ENCODE results near the gene TANGO2. TPM values are rescaled to one million over a fixed set of nuclear protein-coding genes. Genes with fewer than 3 reads are reported as not detected.

TANGO2 gene
- total and polyA plus RNA-seq, 2 of the 8 experiments (the other 6 are each of a cell fraction or from before 2014, with no cell fraction given) = 10.1 to 18.4 TPM

DNA sequence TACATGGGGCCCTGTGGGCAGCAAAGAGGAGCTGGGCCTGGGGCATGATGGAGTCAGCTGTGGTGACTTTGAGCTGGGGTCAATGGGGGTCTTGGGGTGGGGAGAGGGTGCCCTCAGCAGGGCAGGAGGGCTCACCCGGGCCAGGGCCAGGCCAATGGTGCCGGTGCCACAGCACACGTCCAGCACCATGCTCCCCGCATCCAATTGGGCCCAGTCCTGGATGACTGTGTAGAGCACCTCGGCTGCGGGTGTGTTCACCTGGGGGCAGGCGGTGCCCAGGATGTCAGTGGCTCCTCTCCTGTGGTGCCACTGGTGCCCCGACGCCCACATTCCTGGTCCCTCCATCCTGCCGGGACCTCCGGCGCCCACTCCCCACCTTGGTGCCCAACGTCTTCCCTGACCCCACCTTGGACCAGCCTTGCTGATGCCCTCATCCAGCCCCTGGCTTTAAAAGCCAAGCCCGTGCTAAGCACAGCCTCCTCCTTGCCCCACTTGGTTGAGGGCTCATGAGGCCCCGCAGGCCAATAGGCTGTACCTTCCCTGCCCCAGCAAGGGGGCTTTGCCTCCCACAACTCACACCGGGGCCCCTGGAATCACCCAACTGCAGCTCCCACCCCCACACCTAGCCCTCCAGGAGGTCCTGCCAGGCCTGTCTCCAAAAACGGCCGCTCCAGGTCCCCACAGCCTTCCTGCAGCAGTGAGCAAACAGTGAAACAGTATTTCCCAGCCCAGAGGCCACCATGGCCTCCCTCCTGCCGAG, 92.8 kb downstream of the TANGO2 start:
- Histone ChIP-seq H2BK120ac (replicated peaks; ENCODE audit: low read depth, low read length) (no peak overlapping the region), H3K9me3 (ENCODE audit: insufficient read depth in 2 of 2, low read depth in 1 of 2, low read length in 1 of 2) (no peaks in the 10 kb centered on the region), H3K4me3 (ENCODE audit: extremely low read depth in 1 of 4, insufficient read depth in 2 of 4, low read depth in 3 of 4, low read length in 4 of 4) (no peak overlapping the region), H2BK5ac (ENCODE audit: low read depth, low read length) (no peak overlapping the region), H3K4ac (replicated peaks; ENCODE audit: insufficient read length, low read depth, low read length) (no peak overlapping the region), H4K8ac (ENCODE audit: extremely low read depth, insufficient read depth, low read length) (peak overlapping the region; percentile 45), H4K5ac (ENCODE audit: insufficient read length, low read depth, low read length) (no peak overlapping the region), H3K79me2 (ENCODE audit: control insufficient read depth in 1 of 2, insufficient read depth in 2 of 2, low read length in 2 of 2) (peaks cover 7 to 28% of the 10 kb centered on the region in 2 experiments), H2AK5ac (ENCODE audit: low read depth, low read length) (no peak overlapping the region), H3K56ac (replicated peaks; ENCODE audit: insufficient read length, low read depth, low read length) (no peak overlapping the region), H3K36me3 (ENCODE audit: control insufficient read depth in 2 of 4, insufficient read depth in 4 of 4, low read length in 3 of 4) (peaks cover 19 to 41% (median 34%) of the 10 kb centered on the region in 4 experiments), H2BK20ac (ENCODE audit: low read length) (no peak overlapping the region), H3K14ac (ENCODE audit: insufficient read length) (no peak overlapping the region), H2BK12ac (ENCODE audit: low read depth, low read length) (no peak overlapping the region), H3K27me3 (replicated peaks in 1 of 4; ENCODE audit: control insufficient read depth in 3 of 4, extremely low read depth in 1 of 4, insufficient read depth in 3 of 4, low read length in 3 of 4) (no peaks in the 10 kb centered on the region), H4K91ac (replicated peaks; ENCODE audit: insufficient read length, low read length) (no peak overlapping the region), H3K79me1 (ENCODE audit: low read depth, low read length) (peaks cover 4% of the 10 kb centered on the region; the same call in 1 of the 2 replicates), H3K4me2 (ENCODE audit: insufficient read depth in 1 of 2, low read depth in 2 of 2, low read length in 2 of 2) (no peak overlapping the region), H3K23ac (ENCODE audit: insufficient read length) (no peak overlapping the region), H3K27ac (ENCODE audit: low read depth, low read length) (no peak overlapping the region), H3K18ac (ENCODE audit: extremely low read depth, low read length) (no peak overlapping the region), H3K23me2 (ENCODE audit: low read depth, low read length) (no peaks in the 10 kb centered on the region; the same call in 1 of the 2 replicates), H2BK15ac (ENCODE audit: low read length) (no peak overlapping the region), H3K9ac (replicated peaks in 1 of 4; ENCODE audit: extremely low read depth in 1 of 4, low read depth in 3 of 4, low read length in 3 of 4) (no peak overlapping the region), H3K4me1 (replicated peaks in 1 of 4; ENCODE audit: control insufficient read depth in 3 of 4, insufficient read depth in 4 of 4, low read length in 3 of 4) (peaks cover 0 to 3% (median 2%) of the 10 kb centered on the region in 4 experiments; a peak in 5 of 7 replicates), H4K20me1 (replicated peaks in 1 of 2; ENCODE audit: control insufficient read depth in 1 of 2, insufficient read depth in 2 of 2, low read length in 2 of 2) (peaks cover 9 to 21% of the 10 kb centered on the region in 2 experiments), H2AFZ (ENCODE audit: low read length) (no peak overlapping the region)
- TF ChIP-seq BCL11A (IDR thresholded peaks at IDR 0.05; ENCODE audit: low read depth in 2 of 2, low read length in 2 of 2) = no peak
- TF ChIP-seq NANOG (IDR thresholded peaks at IDR 0.05; ENCODE audit: insufficient read depth, low read depth, low read length, poor library complexity, severe bottlenecking) = no peak
- no peak for TF ChIP-seq SIN3A (conservative IDR thresholded peaks at IDR 0.05 in 1 of 2, IDR thresholded peaks at IDR 0.05 in 1 of 2; ENCODE audit: low read depth in 1 of 2, low read length in 2 of 2)
- TF ChIP-seq CTCF (IDR thresholded peaks at IDR 0.05; ENCODE audit: control extremely low read depth in 1 of 3, insufficient read depth in 1 of 3, low read depth in 1 of 3, low read length in 3 of 3) = no peak
- no peak for TF ChIP-seq RFX5 (IDR thresholded peaks at IDR 0.05; ENCODE audit: borderline replicate concordance, low read depth, low read length)
- TF ChIP-seq POLR2AphosphoS5 (IDR thresholded peaks at IDR 0.05; ENCODE audit: low read depth, low read length) = peak; percentile 69; the same call in 1 of the 2 replicates
- peak in 1 of 2 experiments; percentile 35; a peak in 1 of 3 replicates for TF ChIP-seq POLR2A (IDR thresholded peaks at IDR 0.05; ENCODE audit: control extremely low read depth in 1 of 2, low read depth in 2 of 2, low read length in 2 of 2)
- TF ChIP-seq FOSL1 (IDR thresholded peaks at IDR 0.05; ENCODE audit: insufficient read depth, low read depth, low read length) = no peak
- ChIA-PET CTCF (ENCODE audit: partially characterized antibody) (interaction anchor here (1.6 kb wide), 1 partner anchor 20 kb away, joined by 4 read pairs; no protein-coding TSS in a partner anchor), POLR2A (ENCODE audit: partially characterized antibody) (interaction anchor here (1.1 to 22.7 kb wide), 8 partner anchors 8 to 142 kb away, joined by 3 to 598 read pairs (median 8); partner anchors contain the start of gene ZDHHC8)
- DNase-seq (ENCODE audit: low read depth in 1 of 2, low spot score in 2 of 2) (no peak), FAIRE-seq (no peak)
- 93% methylated on average over 19 of the region's 19 CpGs; no CpG with 5 or more reads in 1 of the 2 experiments for WGBS, 2 experiments (ENCODE audit: extremely low coverage in 1 of 2, insufficient coverage in 1 of 2, insufficient read length in 1 of 2, insufficient replicate concordance in 2 of 2, low coverage in 1 of 2, low lambda C conversion rate in 2 of 2, missing lambda C conversion rate in 1 of 2)

Measured in H1 (cell line).